Neural cell (in vitro differentiated cells): ENCODE measurements around the gene TUBB4B. TPM values are rescaled to one million over a fixed set of nuclear protein-coding genes. Genes with fewer than 3 reads are reported as not detected.

Experiments used
- H2AFZ ChIP-seq: fragments of 200-600, 300-800 bp; sonication (generic), shearing (Covaris generic); 2 replicates; pipeline ENCODE4 v1.6.0; 2014; ENCODE audit warnings: low read depth, mild to moderate bottlenecking, antibody characterized with exemption, low read length, moderate library complexity
- H3F3A ChIP-seq: fragments of 200-600 bp; shearing (Covaris generic); 2 replicates; pipeline ENCODE4 v1.6.1; 2016; ENCODE audit warnings: mild to moderate bottlenecking, moderate library complexity, mixed read lengths, antibody characterized with exemption, low read length; ENCODE audit not compliant: insufficient read depth, poor library complexity, severe bottlenecking
- H3K27ac ChIP-seq: fragments of 200-600, 300-800 bp; sonication (generic), shearing (Covaris generic); 2 replicates; pipeline ENCODE4 v1.5.1; 2014; ENCODE audit warnings: mild to moderate bottlenecking, low read length, moderate library complexity
- H3K27me3 ChIP-seq: fragments of 300-800, 200-600 bp; sonication (generic), shearing (Covaris generic); 2 replicates; pipeline ENCODE4 v1.6.0; 2014; ENCODE audit warnings: mild to moderate bottlenecking, low read depth, low read length, moderate library complexity; ENCODE audit not compliant: insufficient read depth
- H3K36me3 ChIP-seq: fragments of 300-800, 200-600 bp; sonication (generic), shearing (Covaris generic); 2 replicates; pipeline ENCODE4 v1.5.1; 2014; ENCODE audit warnings: mild to moderate bottlenecking, antibody characterized with exemption, low read length, moderate library complexity; ENCODE audit not compliant: insufficient read depth
- H3K4me2 ChIP-seq: fragments of 300-800, 200-600 bp; sonication (generic), shearing (Covaris generic); 2 replicates; pipeline ENCODE4 v1.6.0; 2014; ENCODE audit warnings: mild to moderate bottlenecking, low read length
- H3K4me3 ChIP-seq: fragments of 300-800, 200-600 bp; sonication (generic), shearing (Covaris generic); 2 replicates; pipeline ENCODE4 v1.5.1; 2014; ENCODE audit warnings: mild to moderate bottlenecking, low read length, moderate library complexity
- H3K79me2 ChIP-seq: fragments of 200-600 bp; shearing (Covaris generic); replicated peaks from 2 replicates; pipeline ENCODE4 v1.6.0; 2014; ENCODE audit warnings: mild to moderate bottlenecking, low read length, moderate library complexity; ENCODE audit not compliant: insufficient read depth
- H3K9ac ChIP-seq: fragments of 300-800, 200-600 bp; sonication (generic), shearing (Covaris generic); 2 replicates; pipeline ENCODE4 v1.6.1; 2016; ENCODE audit warnings: mild to moderate bottlenecking, low read length, mixed read lengths
- H3K9me2 ChIP-seq: fragments of 200-600 bp; shearing (Covaris generic); 2 replicates; pipeline ENCODE4 v1.6.1; 2016; ENCODE audit warnings: mild to moderate bottlenecking, low read length, mixed read lengths; ENCODE audit not compliant: insufficient read depth
- H3K9me3 ChIP-seq: fragments of 200-600, 300-800 bp; sonication (generic), shearing (Covaris generic); 2 replicates; pipeline ENCODE4 v1.6.1; 2016; ENCODE audit warnings: mild to moderate bottlenecking, mixed run types, low read length, moderate library complexity, mixed read lengths
- H4K20me1 ChIP-seq: fragments of 200-600 bp; shearing (Covaris generic); 2 replicates; pipeline ENCODE4 v1.6.1; 2016; ENCODE audit warnings: mild to moderate bottlenecking, mixed run types; ENCODE audit not compliant: insufficient read depth
- CTCF ChIP-seq: fragments of 450-650 bp; IDR thresholded peaks from 2 replicates; pipeline ENCODE4 v1.5.1; 2014; ENCODE audit warnings: antibody characterized with exemption, mild to moderate bottlenecking, moderate library complexity; ENCODE audit not compliant: poor library complexity, severe bottlenecking
- EP300 ChIP-seq: fragments of 450-650 bp; conservative IDR thresholded peaks from 2 replicates; pipeline ENCODE4 v1.6.1; 2014; ENCODE audit warnings: antibody characterized with exemption, mild to moderate bottlenecking, moderate library complexity; ENCODE audit not compliant: poor library complexity, severe bottlenecking
- EZH2 ChIP-seq: fragments of 200-600, 300-800 bp; shearing (Covaris generic), sonication (generic); IDR thresholded peaks from 2 replicates; pipeline ENCODE4 v1.6.1; 2014; ENCODE audit warnings: antibody characterized with exemption, low read length, borderline replicate concordance, mild to moderate bottlenecking; ENCODE audit not compliant: insufficient read depth, poor library complexity, severe bottlenecking
- MXI1 ChIP-seq: fragments of 450-650 bp; conservative IDR thresholded peaks from 2 replicates; pipeline ENCODE4 v1.6.1; 2014; ENCODE audit warnings: antibody characterized with exemption, mild to moderate bottlenecking; ENCODE audit not compliant: poor library complexity, severe bottlenecking
- POLR2AphosphoS5 ChIP-seq: IDR thresholded peaks from 2 replicates; pipeline ENCODE4 v1.6.1; 2012
- RAD21 ChIP-seq: fragments of 450-650 bp; conservative IDR thresholded peaks from 2 replicates; pipeline ENCODE4 v1.6.1; 2014; ENCODE audit warnings: antibody characterized with exemption, mild to moderate bottlenecking, moderate library complexity
- REST ChIP-seq: IDR thresholded peaks from 2 replicates; pipeline ENCODE4 v1.6.1; 2012; ENCODE audit warnings: borderline replicate concordance
- SMC3 ChIP-seq: fragments of 450-650 bp; conservative IDR thresholded peaks from 2 replicates; pipeline ENCODE4 v1.6.1; 2014; ENCODE audit warnings: antibody characterized with exemption, mild to moderate bottlenecking, moderate library complexity; ENCODE audit not compliant: poor library complexity
- TAF1 ChIP-seq: IDR thresholded peaks from 2 replicates; pipeline ENCODE4 v1.6.1; 2012; ENCODE audit warnings: low read depth
- polyA plus RNA-seq: library from polyadenylated mRNA; depleted of rRNA; stranded (reverse); fragments of >200 nt; gene quantifications from 2 replicates; pipeline ENCODE4 v1.2.3, GENCODE V29; 2014

TUBB4B gene
- polyA plus RNA-seq, 1 donor from 2014 or later = 60.3 TPM

GRCh38 chr9:137224830-137225694 is 16.0 kb upstream of the TUBB4B start, which contains the start of gene CYSRT1:
Gene CYSRT1 (plus strand): TSS chr9:137225174. CDS start chr9:137225622, 448 bp downstream.
- H3K9ac ChIP-seq = peak within 1 kb of the TSS; percentile 89
- H3K9me2 ChIP-seq = no peaks in the 10 kb centered on the region
- peak within 1 kb of the TSS; percentile 91 for H2AFZ ChIP-seq
- no peaks in the 10 kb centered on the region for H3K79me2 ChIP-seq
- no peaks in the 10 kb centered on the region for H4K20me1 ChIP-seq
- H3K9me3 ChIP-seq = no peaks in the 10 kb centered on the region
- H3K27ac ChIP-seq = peak within 1 kb of the TSS; percentile 61
- peak within 1 kb of the TSS; percentile 89 for H3K4me2 ChIP-seq
- H3K27me3 ChIP-seq = no peaks in the 10 kb centered on the region
- H3K36me3 ChIP-seq = no peaks in the 10 kb centered on the region
- no peaks in the 10 kb centered on the region for H3F3A ChIP-seq
- peak within 1 kb of the TSS; percentile 98 for H3K4me3 ChIP-seq
- TF ChIP-seq REST (no peak), RAD21 (no peak), POLR2AphosphoS5 (no peak), MXI1 (no peak), TAF1 (no peak), SMC3 (no peak), EP300 (no peak), EZH2 (no peak), CTCF (no peak)

- no peak for TF ChIP-seq TAF1
- TF ChIP-seq REST = no peak
- TF ChIP-seq RAD21 = no peak
- no peak for TF ChIP-seq EZH2
- no peak for TF ChIP-seq EP300
- no peak for TF ChIP-seq CTCF
- no peak for TF ChIP-seq POLR2AphosphoS5
- no peak for TF ChIP-seq SMC3
- TF ChIP-seq MXI1 = no peak
- Histone ChIP-seq H3K9me2 (no peaks in the 10 kb centered on the region), H3K27me3 (no peaks in the 10 kb centered on the region), H3K79me2 (no peaks in the 10 kb centered on the region), H3F3A (no peaks in the 10 kb centered on the region), H3K9me3 (no peaks in the 10 kb centered on the region), H3K27ac (no peak overlapping the region), H4K20me1 (no peaks in the 10 kb centered on the region), H2AFZ (no peak overlapping the region), H3K36me3 (no peaks in the 10 kb centered on the region), H3K4me2 (no peak overlapping the region), H3K9ac (no peak overlapping the region), H3K4me3 (no peak overlapping the region)
These were observed 15.3 kb upstream of the TUBB4B start for GRCh38 chr9:137225699-137226331.
